HG03432 (cell line): ENCODE measurements around the gene AJAP1.
"Not testable (repeated sequence)": the region's sequence is repeated elsewhere in the genome, so short reads cannot be mapped to it uniquely, and the experiment has no call there.

Source experiments
- ATAC-seq: cut with Tn5 transposase; IDR thresholded peaks from one replicate; pipeline ENCODE4 v1.9.1; 2021; ENCODE audit warnings: mild to moderate bottlenecking, moderate library complexity; ENCODE audit not compliant: unreplicated experiment

AJAP1 gene

GRCh38 chr1:4653796-4654725 lies at the start of gene AJAP1:
Gene AJAP1 (plus strand): TSS chr1:4654609. CDS start chr1:4655426, 817 bp downstream.
- no peak for ATAC-seq

GRCh38 chr1:4605158-4605557 lies 49.3 kb upstream of the AJAP1 start:
- ATAC-seq = no peak

- ATAC-seq = no peak
These were observed 42.7 kb upstream of the AJAP1 start for GRCh38 chr1:4611563-4612341.

GRCh38 chr1:4612991-4613390 lies 41.4 kb upstream of the AJAP1 start:
- ATAC-seq = no peak

- ATAC-seq = no peak
These were observed 40.6 kb upstream of the AJAP1 start for GRCh38 chr1:4613606-4614370.

- no peak for ATAC-seq
These were observed 39.9 kb upstream of the AJAP1 start for GRCh38 chr1:4614371-4615137.

- ATAC-seq = no peak
These were observed 39.3 kb upstream of the AJAP1 start for GRCh38 chr1:4615138-4615470.

- ATAC-seq = no peak
These were observed 38.9 kb upstream of the AJAP1 start for GRCh38 chr1:4615501-4615900.

GRCh38 chr1:4616831-4617465 lies 37.5 kb upstream of the AJAP1 start:
- ATAC-seq = no peak

- no peak for ATAC-seq
These were observed 36.9 kb upstream of the AJAP1 start for GRCh38 chr1:4617506-4617905.

GRCh38 chr1:4618827-4619226 lies 35.6 kb upstream of the AJAP1 start:
- ATAC-seq = not testable (repeated sequence)

GRCh38 chr1:4621646-4622045 lies 32.8 kb upstream of the AJAP1 start:
- no peak for ATAC-seq

- ATAC-seq = no peak
These were observed 31.6 kb upstream of the AJAP1 start for GRCh38 chr1:4622821-4623220.

- ATAC-seq = no peak
These were observed 30.2 kb upstream of the AJAP1 start for GRCh38 chr1:4624141-4624715.

GRCh38 chr1:4624801-4625200 lies 29.6 kb upstream of the AJAP1 start:
- ATAC-seq = no peak

GRCh38 chr1:4626061-4626460 lies 28.3 kb upstream of the AJAP1 start:
- ATAC-seq = no peak

- ATAC-seq = no peak
These were observed 27.7 kb upstream of the AJAP1 start for GRCh38 chr1:4626560-4627319.

- no peak for ATAC-seq
These were observed 27.1 kb upstream of the AJAP1 start for GRCh38 chr1:4627353-4627752.

- no peak for ATAC-seq
These were observed 25.4 kb upstream of the AJAP1 start for GRCh38 chr1:4628992-4629391.
